Activated T-helper 1 cell treated with Interleukin-2 at 50 U/mL for 16 hours (primary cell): ENCODE results near the gene SH3BP4.

Experiments used
- DNase-seq: peaks from one replicate; pipeline ENCODE4 v3.0.0-alpha.2; 2020; ENCODE audit warnings: low read depth

SH3BP4 gene

GRCh38 chr2:235091421-235091820 is 139.6 kb downstream of the SH3BP4 start:
- DNase-seq: no peak

GRCh38 chr2:235091983-235092382 is 140.2 kb downstream of the SH3BP4 start:
- DNase-seq: no peak

- DNase-seq: no peak
Observed at GRCh38 chr2:235092433-235093223, 140.8 kb downstream of the SH3BP4 start.

DNA sequence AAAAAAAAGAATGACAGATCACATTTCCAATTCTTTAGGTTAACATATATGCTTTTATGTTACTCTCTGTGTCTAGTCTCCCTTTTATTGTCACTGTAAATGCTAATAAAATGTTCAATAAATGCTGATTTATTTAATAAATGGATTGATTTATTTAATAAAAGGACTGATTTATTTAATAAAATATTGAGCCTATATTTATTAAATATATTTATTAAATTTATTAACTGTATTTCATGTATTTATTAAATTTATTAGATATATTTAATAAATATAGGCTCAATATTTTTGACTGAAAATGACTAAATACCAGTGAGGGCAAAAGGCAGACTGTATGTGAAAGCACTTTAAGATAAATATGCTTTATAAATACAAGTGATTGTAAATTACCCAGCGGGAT is 142.6 kb downstream of the SH3BP4 start:
- no peak for DNase-seq

- DNase-seq: no peak
Observed at GRCh38 chr2:235095569-235095968, 143.8 kb downstream of the SH3BP4 start.

DNA sequence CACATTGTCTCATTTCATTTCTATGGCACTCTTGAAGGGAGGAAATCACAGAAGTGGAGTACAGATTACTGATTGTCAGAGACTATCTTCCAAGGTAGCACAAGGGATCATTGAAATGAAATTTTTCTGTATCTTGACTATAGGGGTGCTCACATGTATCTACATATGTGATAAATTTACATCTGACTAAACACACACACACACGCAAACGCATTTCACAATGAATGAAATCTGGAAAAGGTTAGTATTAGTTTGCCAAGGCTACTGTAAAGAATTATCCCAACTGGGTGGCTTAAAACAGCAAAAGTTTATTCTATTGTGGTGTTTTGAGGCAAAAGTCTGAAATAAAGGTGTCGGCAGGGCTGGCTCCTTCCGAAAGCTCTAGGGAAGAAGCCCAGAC is 144.6 kb downstream of the SH3BP4 start:
- no peak for DNase-seq

DNA sequence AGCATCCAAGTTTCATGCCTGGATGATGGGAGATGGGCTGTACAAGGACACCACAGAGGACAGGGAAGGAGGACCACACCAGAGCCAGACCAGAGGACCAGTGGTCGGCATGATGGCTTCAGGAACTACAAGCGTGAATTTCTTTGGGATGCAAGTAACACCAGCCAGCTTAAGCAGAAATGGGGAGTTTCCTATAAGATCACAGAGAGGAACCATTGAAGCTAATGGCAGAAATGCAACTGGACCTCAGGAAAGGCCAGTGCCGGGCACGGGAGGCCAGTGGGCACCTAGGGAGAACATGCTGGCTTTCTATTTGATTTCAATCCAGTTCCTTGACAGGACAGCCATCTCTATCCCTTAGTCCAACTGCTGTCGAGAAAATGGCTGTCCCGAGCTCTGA is 145.4 kb downstream of the SH3BP4 start:
- DNase-seq: no peak

DNA sequence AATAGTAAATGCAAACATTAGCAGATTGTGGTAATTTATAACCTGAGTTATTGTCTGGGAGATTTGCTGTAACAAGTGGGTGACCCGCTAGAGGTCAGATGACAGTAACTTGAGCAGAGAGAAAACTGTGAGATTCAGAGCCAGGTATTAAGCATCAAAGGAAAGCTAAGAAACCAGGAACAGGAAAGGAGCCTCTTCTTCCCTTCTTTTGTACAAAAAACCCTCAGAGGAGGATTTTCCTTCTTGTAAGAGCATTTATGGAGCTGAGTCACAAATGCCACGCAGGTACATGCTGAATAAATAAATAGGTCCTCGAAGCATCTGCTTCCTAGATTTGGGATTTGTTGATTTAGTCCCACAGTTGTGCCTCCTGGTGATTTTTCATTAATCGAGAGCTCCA is 146.5 kb downstream of the SH3BP4 start:
- no peak for DNase-seq

DNA sequence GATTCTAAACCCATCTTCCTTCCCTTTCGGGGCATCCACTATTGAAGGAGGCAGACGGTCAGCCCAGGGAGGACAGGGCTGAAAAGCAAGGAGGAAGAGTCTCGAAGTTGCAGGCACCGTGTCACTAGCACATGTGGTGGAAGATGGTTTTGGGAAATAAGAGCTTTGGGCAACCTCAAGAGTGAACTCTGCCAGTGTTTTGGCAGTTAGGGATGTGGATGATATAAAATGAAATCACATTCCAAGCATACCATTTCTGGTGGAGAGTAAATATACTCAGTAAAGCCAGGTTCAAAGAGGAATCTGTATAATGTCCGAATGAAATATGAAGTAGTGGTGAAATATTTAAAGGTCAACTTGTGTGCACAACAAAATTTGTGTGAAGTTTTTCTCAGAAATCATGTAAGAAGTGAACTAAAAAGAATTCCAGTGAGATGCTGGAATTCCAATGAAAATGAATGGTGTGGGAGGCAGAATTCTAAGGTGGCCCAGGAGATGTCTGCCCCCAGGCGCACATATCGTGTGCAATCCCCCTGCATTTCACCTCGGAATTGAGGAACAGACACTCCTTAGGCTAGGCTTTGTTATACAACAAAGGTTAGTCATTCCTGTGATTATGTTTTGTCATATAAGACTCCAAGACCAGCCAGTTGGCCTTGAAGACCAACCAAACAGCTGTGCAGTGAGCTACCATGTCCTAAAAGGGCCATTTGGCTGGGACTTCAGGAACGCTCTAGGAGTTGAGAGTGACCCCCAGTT is 147.1 kb downstream of the SH3BP4 start:
- no peak for DNase-seq

- DNase-seq: no peak
Observed at GRCh38 chr2:235102896-235103295, 151.1 kb downstream of the SH3BP4 start.
